ENCODE results near the gene TCEA2. TPM values are rescaled to one million over a fixed set of nuclear protein-coding genes. Genes with fewer than 3 reads are reported as not detected.

Gene TCEA2
- total and polyA plus RNA-seq, 2 of the 13 experiments (the other 11 are each of a cell fraction or from before 2014, with no cell fraction given) = 28.1 to 33.7 TPM

DNA sequence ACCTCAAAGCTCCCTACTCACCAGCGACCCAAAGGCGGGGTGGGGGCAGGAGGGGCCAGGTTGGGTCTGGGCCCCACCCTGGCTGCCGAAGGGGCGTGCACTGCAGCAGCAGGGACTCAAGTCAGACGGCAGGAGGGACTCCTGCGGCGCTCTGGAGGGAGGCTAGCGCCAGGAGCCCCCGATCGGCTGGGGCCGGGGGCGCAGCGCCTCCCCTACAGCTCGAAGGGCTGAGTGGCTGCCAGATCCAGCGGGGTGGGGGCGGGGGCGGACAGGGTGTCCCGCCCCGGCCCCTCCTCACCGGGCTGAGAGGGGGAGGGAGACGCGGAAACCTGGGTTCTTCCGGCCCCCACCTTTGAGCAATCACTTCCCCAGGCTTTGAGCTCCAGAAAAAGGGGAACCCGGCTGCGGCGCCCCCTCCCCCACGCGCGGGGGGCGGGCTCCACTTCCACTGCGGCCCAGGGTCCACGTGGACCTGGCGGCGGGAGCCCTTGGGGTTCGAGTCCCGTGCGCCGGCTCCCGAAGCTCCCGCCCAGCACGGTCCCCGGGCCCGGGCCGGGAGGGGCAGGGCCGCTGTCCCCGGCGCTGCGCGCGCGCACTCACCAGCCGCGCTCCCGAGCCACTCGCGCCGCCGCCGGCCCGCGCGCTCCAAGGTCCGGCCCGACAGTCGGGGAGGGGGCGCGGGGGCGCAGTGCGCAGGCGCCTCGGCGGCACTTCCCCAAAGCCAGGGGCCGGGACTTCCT is 16.4 kb downstream of the TCEA2 start, which contains the start of gene RGS19:
Gene RGS19 (minus strand): TSS at position 246 of the 740 bp plus-strand sequence. CDS start 2,632 bp downstream, outside the sequence.
- Histone ChIP-seq H4K20me1 (ENCODE audit: insufficient read depth, low read length) (peaks cover 9% of the 10 kb centered on the region; the same call in 1 of the 2 replicates), H3K9me3 (ENCODE audit: low read length) (no peaks in the 10 kb centered on the region), H3K4me3 (replicated peaks in 1 of 3; ENCODE audit: insufficient read depth in 1 of 3, low read depth in 2 of 3, low read length in 3 of 3) (peak within 1 kb of the TSS; percentile 77 to 89 (median 85)), H2AFZ (ENCODE audit: low read length) (no peak within 1 kb of the TSS), H3K36me3 (replicated peaks in 1 of 2; ENCODE audit: control insufficient read depth in 1 of 2, insufficient read depth in 2 of 2, low read length in 2 of 2) (no peaks in the 10 kb centered on the region), H3K79me2 (ENCODE audit: insufficient read depth, low read length) (no peaks in the 10 kb centered on the region), H3K4me2 (ENCODE audit: low read depth, low read length) (peak within 1 kb of the TSS; percentile 99), H3K27me3 (ENCODE audit: control insufficient read depth in 1 of 2, insufficient read depth in 2 of 2, low read length in 2 of 2) (peaks cover 5 to 15% of the 10 kb centered on the region in 2 experiments; a peak in 4 of 5 replicates), H3K4me1 (ENCODE audit: insufficient read depth, low read length) (peaks cover 59% of the 10 kb centered on the region), H3K27ac (ENCODE audit: extremely low read length, insufficient read depth, low read length) (peak within 1 kb of the TSS; percentile 35), H3K9ac (ENCODE audit: insufficient read depth, low read depth, low read length) (peak within 1 kb of the TSS; percentile 78)
- intact Hi-C loops (cut with micrococcal nuclease; ENCODE audit: unreplicated experiment) (loop anchor here (2.0 kb wide), 1 partner anchor 15 kb away; no protein-coding TSS in a partner anchor), in situ Hi-C loops (cut with HindIII; ENCODE audit: extremely low pct_ligation_motif_present, low pct_unique_long_range_greater_than_20kb) (loop anchor here (5.0 kb wide), 1 partner anchor 38 kb away; no protein-coding TSS in a partner anchor)
- ChIA-PET POLR2A (interaction anchor here (0.7 to 4.9 kb wide), 9 partner anchors 10 to 1521 kb away, joined by 3 to 25 read pairs (median 4); partner anchors contain the start of genes PCMTD2, TCEA2, TPD52L2 and UCKL1), CTCF (ENCODE audit: low intra/inter-chr PET ratio, low total read pairs) (no interaction called here)
- ATAC-seq = peak; percentile 17
- peak; percentile 70 for DNase-seq (ENCODE audit: low spot score)
- WGBS (ENCODE audit: low lambda C conversion rate) = 0% methylated on average over 23 of the region's 73 CpGs
- BruUV-seq (replicated peaks) = no TSS peak
- FAIRE-seq = no peak
- peak; percentile 71 for TF ChIP-seq ETV5 (CRISPR knock-in tag; IDR thresholded peaks at IDR 0.05; ENCODE audit: borderline replicate concordance)
- TF ChIP-seq ZFP91 (CRISPR knock-in tag; IDR thresholded peaks at IDR 0.05; ENCODE audit: borderline replicate concordance) = peak; percentile 73; the same call in 1 of the 2 replicates
- TF ChIP-seq HCFC1 (IDR thresholded peaks at IDR 0.05; ENCODE audit: low read depth, low read length) = no peak
- TF ChIP-seq FOXO1 (CRISPR knock-in tag; IDR thresholded peaks at IDR 0.05) = no peak
- TF ChIP-seq ZNF83 (CRISPR knock-in tag; IDR thresholded peaks at IDR 0.05; ENCODE audit: borderline replicate concordance) = 0 out of 2 replicates have a peak, but pooled peaks have one; percentile 26
- TF ChIP-seq, protein P1, sequence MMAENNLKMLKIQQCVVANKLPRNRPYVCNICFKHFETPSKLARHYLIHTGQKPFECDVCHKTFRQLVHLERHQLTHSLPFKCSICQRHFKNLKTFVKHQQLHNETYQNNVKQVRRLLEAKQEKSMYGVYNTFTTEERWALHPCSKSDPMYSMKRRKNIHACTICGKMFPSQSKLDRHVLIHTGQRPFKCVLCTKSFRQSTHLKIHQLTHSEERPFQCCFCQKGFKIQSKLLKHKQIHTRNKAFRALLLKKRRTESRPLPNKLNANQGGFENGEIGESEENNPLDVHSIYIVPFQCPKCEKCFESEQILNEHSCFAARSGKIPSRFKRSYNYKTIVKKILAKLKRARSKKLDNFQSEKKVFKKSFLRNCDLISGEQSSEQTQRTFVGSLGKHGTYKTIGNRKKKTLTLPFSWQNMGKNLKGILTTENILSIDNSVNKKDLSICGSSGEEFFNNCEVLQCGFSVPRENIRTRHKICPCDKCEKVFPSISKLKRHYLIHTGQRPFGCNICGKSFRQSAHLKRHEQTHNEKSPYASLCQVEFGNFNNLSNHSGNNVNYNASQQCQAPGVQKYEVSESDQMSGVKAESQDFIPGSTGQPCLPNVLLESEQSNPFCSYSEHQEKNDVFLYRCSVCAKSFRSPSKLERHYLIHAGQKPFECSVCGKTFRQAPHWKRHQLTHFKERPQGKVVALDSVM (CRISPR knock-in tag; IDR thresholded peaks at IDR 0.05) = no peak
- TF ChIP-seq HES4 (CRISPR knock-in tag; IDR thresholded peaks at IDR 0.05; ENCODE audit: borderline replicate concordance) = peak; percentile 78
- peak; percentile 42; the same call in 1 of the 2 replicates for TF ChIP-seq ZNF776 (CRISPR knock-in tag; IDR thresholded peaks at IDR 0.05)
- peak; percentile 88 for TF ChIP-seq RCOR2 (CRISPR knock-in tag; IDR thresholded peaks at IDR 0.05)
- TF ChIP-seq ZNF691 (CRISPR knock-in tag; IDR thresholded peaks at IDR 0.05; ENCODE audit: borderline replicate concordance, low read depth) = peak; percentile 31; the same call in 1 of the 2 replicates
- TF ChIP-seq EEA1 (CRISPR knock-in tag; IDR thresholded peaks at IDR 0.05; ENCODE audit: borderline replicate concordance) = peak; percentile 63; the same call in 1 of the 2 replicates
- TF ChIP-seq, protein P2, sequence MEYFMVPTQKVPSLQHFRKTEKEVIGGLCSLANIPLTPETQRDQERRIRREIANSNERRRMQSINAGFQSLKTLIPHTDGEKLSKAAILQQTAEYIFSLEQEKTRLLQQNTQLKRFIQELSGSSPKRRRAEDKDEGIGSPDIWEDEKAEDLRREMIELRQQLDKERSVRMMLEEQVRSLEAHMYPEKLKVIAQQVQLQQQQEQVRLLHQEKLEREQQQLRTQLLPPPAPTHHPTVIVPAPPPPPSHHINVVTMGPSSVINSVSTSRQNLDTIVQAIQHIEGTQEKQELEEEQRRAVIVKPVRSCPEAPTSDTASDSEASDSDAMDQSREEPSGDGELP (IDR thresholded peaks at IDR 0.05; ENCODE audit: borderline replicate concordance, low read depth) = peak; percentile 27; the same call in 1 of the 2 replicates
- TF ChIP-seq THAP9 (CRISPR knock-in tag; IDR thresholded peaks at IDR 0.05; ENCODE audit: borderline replicate concordance) = 0 out of 2 replicates have a peak, but pooled peaks have one; percentile 47
